DOHH2 (cell line): ENCODE results near the gene TRIM62.

Source experiments
- H3F3A ChIP-seq: fragments of 200-600 bp; sonication (generic), shearing (Covaris generic); 2 replicates; pipeline ENCODE4 v1.6.0; 2016; ENCODE audit warnings: antibody characterized with exemption, mild to moderate bottlenecking; ENCODE audit not compliant: control insufficient read depth, insufficient read depth
- H3K27ac ChIP-seq: fragments of 200-600 bp; sonication (generic); 2 replicates; pipeline ENCODE4 v1.5.1; 2014; ENCODE audit warnings: low read depth, mild to moderate bottlenecking, low read length, moderate library complexity
- H3K27me3 ChIP-seq: fragments of 200-600 bp; sonication (generic); 2 replicates; pipeline ENCODE4 v1.6.1; 2014; ENCODE audit warnings: mild to moderate bottlenecking, low read length, mixed read lengths; ENCODE audit not compliant: control insufficient read depth
- H3K36me3 ChIP-seq: fragments of 200-600 bp; sonication (generic); 2 replicates; pipeline ENCODE4 v1.6.1; 2014; ENCODE audit warnings: mild to moderate bottlenecking, low read length, moderate library complexity, mixed read lengths; ENCODE audit not compliant: control insufficient read depth
- H3K4me1 ChIP-seq: fragments of 200-600 bp; sonication (generic); 2 replicates; pipeline ENCODE4 v1.6.1; 2014; ENCODE audit warnings: mild to moderate bottlenecking, low read length, mixed read lengths; ENCODE audit not compliant: control insufficient read depth
- H3K4me2 ChIP-seq: fragments of 200-600 bp; sonication (generic); 2 replicates; pipeline ENCODE4 v1.6.0; 2014; ENCODE audit warnings: mild to moderate bottlenecking, low read length, moderate library complexity
- H3K4me3 ChIP-seq: fragments of 200-600 bp; sonication (generic); 2 replicates; pipeline ENCODE4 v1.5.1; 2014; ENCODE audit warnings: mild to moderate bottlenecking, low read length, mixed read lengths
- H3K79me2 ChIP-seq: fragments of 200-600 bp; sonication (generic); 2 replicates; pipeline ENCODE4 v1.6.1; 2014; ENCODE audit warnings: mild to moderate bottlenecking, low read length, mixed read lengths; ENCODE audit not compliant: control insufficient read depth
- H3K9me2 ChIP-seq: fragments of 200-600 bp; sonication (generic); replicated peaks from 2 replicates; pipeline ENCODE4 v1.6.1; 2014; ENCODE audit warnings: mild to moderate bottlenecking, low read length, mixed read lengths; ENCODE audit not compliant: control insufficient read depth
- H3K9me3 ChIP-seq: fragments of 200-600 bp; sonication (generic); 2 replicates; pipeline ENCODE4 v1.6.1; 2014; ENCODE audit warnings: antibody characterized with exemption, low read length, mixed read lengths; ENCODE audit not compliant: control insufficient read depth, insufficient read depth
- H4K20me1 ChIP-seq: fragments of 200-600 bp; sonication (generic); 2 replicates; pipeline ENCODE4 v1.6.0; 2014; ENCODE audit warnings: low read depth, mild to moderate bottlenecking, antibody characterized with exemption, low read length, moderate library complexity; ENCODE audit not compliant: control insufficient read depth, insufficient read depth
- CTCF ChIP-seq: fragments of 200-600 bp; sonication (generic); IDR thresholded peaks from one replicate; pipeline ENCODE4 v1.5.1; 2014; ENCODE audit warnings: antibody characterized with exemption, mild to moderate bottlenecking, low read depth, low read length; ENCODE audit not compliant: poor library complexity, severe bottlenecking
- EZH2phosphoT487 ChIP-seq: fragments of 200-600 bp; sonication (generic); IDR thresholded peaks from 2 replicates; pipeline ENCODE4 v1.6.1; 2017; ENCODE audit warnings: borderline replicate concordance, mild to moderate bottlenecking, antibody characterized with exemption, low read length, moderate library complexity, mixed read lengths

Gene TRIM62

GRCh38 chr1:33169290-33170055 is 12.4 kb downstream of the TRIM62 start:
- Histone ChIP-seq H4K20me1 (no peaks in the 10 kb centered on the region), H3K4me3 (no peak overlapping the region), H3F3A (no peaks in the 10 kb centered on the region), H3K79me2 (no peaks in the 10 kb centered on the region), H3K9me2 (no peaks in the 10 kb centered on the region), H3K27me3 (no peaks in the 10 kb centered on the region), H3K9me3 (no peaks in the 10 kb centered on the region), H3K4me2 (no peak overlapping the region), H3K27ac (no peak overlapping the region), H3K4me1 (peaks cover 5% of the 10 kb centered on the region), H3K36me3 (no peaks in the 10 kb centered on the region)
- TF ChIP-seq EZH2phosphoT487 (no peak), CTCF (no peak)

DNA sequence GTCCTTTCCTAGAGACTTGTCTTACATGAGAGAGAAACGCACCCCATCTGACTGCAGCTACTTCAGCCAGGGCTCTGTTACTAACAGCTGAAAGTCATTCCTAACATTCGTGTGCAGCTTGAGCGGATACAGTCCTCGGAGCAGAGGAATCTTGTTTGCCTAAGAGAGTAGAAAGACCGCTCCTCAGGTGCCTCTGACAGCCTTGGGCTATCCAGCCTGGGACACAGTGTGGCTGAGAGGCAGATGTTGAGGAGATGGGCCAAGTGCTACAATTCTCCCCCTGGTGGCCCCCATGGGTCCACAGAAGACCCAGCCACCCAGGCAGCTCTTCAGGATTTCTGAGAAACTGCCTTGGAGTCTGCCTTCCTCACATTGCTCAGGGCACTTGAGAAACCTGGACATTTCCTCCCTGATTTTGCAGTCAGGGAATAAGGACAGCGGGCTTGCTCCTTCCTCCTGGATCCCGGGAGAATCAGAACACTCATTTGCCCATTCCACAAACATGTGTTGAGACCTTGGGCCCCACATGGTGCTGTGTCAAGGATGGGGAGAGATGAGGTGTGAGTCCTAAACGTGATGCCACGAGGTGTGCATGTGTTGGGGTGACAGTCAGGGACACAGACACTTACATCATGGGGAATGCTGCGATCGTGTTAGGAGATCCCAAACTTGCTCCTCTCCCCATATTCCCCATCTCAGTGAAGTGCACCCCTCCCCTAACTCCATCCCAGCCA is 13.1 kb downstream of the TRIM62 start:
- H3K9me3 ChIP-seq: no peaks in the 10 kb centered on the region
- no peak overlapping the region for H3K4me3 ChIP-seq
- no peak overlapping the region for H3K4me2 ChIP-seq
- no peaks in the 10 kb centered on the region for H3K79me2 ChIP-seq
- TF ChIP-seq EZH2phosphoT487 (no peak), CTCF (no peak)
- H4K20me1 ChIP-seq: no peaks in the 10 kb centered on the region
- H3K9me2 ChIP-seq: no peaks in the 10 kb centered on the region
- no peaks in the 10 kb centered on the region for H3F3A ChIP-seq
- no peak overlapping the region for H3K27ac ChIP-seq
- H3K27me3 ChIP-seq: no peaks in the 10 kb centered on the region
- no peaks in the 10 kb centered on the region for H3K36me3 ChIP-seq
- peaks cover 5% of the 10 kb centered on the region for H3K4me1 ChIP-seq

- Histone ChIP-seq H3K9me3 (no peaks in the 10 kb centered on the region), H3K36me3 (no peaks in the 10 kb centered on the region), H3K27ac (no peak overlapping the region), H3F3A (no peaks in the 10 kb centered on the region), H3K4me1 (peaks cover 5% of the 10 kb centered on the region), H4K20me1 (no peaks in the 10 kb centered on the region), H3K4me3 (no peak overlapping the region), H3K4me2 (no peak overlapping the region), H3K9me2 (no peaks in the 10 kb centered on the region), H3K79me2 (no peaks in the 10 kb centered on the region), H3K27me3 (no peaks in the 10 kb centered on the region)
- TF ChIP-seq CTCF (no peak), EZH2phosphoT487 (no peak)
Measured at GRCh38 chr1:33167650-33168447, 14.0 kb downstream of the TRIM62 start.
